Lung microvascular endothelial cell (primary cell): ENCODE results near the gene MED26. TPM values are rescaled to one million over a fixed set of nuclear protein-coding genes. Genes with fewer than 3 reads are reported as not detected.

Experiments
- DNase-seq, 2 donors: peaks; one replicate each; pipeline versions ENCODE4 v3.0.0 to v3.0.0-alpha.2; 2010; ENCODE audit warnings: low read depth in 2 of 2
- total RNA-seq: library from RNA; depleted of rRNA; stranded (reverse); fragments of >200 nt; gene quantifications from 2 replicates; pipeline ENCODE4 v1.2.1, GENCODE V29; 2014

MED26 gene
- total RNA-seq, 1 donor from 2014 or later: 3.8 TPM

DNA sequence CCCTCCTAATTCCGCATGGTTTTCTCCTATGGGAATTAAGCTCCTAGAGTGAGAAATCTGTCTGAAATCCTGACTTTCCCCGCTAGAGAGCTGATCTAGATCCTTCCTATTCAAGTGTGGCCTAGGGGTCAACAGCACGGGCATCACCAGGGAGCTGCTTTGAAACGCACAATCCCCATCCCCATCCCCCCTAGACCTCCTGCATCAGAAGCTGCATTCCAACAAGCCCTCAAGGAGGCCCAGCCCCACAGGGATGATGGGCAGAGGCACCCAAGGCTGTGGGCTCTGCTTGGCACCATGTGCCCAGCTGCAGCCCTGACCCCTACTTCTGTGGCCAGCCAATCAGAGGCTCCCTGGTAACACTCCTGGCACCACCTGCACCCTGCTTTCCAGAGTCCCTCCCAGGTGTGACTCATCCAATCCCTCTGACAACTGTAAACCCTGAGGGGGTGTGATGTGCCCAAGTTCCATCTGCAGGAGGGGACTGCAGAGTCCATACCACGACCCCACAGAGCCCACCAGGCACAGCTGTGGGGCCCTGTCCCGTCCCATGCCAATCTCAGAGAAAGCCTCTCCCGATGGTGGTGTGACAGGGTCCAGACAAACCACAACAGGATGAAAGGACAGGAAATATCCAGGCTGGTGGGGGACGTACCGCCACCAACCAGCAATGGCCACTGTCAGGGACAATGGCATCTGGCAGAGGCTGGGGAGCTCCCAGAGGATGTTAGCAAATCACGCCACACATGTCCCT lies 36.0 kb downstream of the MED26 start:
- peak in 1 of 2 donors; percentile 44 for DNase-seq

DNA sequence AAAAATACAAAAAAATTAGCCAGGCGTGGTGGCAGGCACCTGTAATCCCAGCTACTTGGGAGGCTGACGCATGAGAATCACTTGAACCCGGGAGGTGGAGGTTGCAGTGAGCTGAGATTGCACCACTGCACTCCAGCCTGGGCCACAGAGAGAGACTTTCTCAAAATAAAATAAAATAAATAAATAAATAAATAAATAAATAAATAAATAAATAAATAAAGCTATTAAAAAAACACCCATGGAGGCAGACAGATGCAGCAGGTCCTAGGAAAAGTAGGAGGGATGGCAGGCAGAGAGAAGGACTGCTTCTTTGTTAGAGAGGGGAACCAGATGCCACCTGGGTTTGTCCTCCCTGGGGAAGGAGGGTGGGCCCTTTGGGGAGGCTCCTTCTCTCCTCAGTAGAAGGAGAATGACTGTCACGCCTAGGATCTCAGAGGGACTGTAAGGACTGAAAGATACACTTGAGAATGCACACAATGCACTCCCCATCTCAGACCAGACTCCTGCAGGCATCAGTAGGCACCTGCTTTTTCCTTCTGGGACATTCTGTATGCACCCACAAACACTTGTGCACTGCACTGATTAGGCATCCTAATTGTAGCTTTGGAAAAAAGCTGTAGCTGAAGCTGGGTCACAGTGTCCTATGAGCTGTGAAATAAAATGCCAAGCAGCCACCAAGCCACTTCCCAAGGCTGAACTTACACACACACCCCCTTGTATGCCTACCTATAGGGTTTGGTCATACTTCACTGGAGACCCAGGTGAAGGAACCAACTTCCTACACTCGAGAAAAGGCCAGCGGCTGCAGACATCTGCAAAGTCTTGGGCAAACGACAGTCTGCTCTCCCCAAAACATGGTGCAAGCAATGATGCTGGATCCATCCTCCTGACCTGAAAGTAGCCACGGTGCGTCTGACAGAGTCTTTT lies 36.9 kb downstream of the MED26 start:
- no peak for DNase-seq

GRCh38 chr19:16589917-16590316 lies 38.1 kb downstream of the MED26 start:
- DNase-seq: no peak

GRCh38 chr19:16588824-16589577 lies 39.0 kb downstream of the MED26 start:
- no peak for DNase-seq

DNA sequence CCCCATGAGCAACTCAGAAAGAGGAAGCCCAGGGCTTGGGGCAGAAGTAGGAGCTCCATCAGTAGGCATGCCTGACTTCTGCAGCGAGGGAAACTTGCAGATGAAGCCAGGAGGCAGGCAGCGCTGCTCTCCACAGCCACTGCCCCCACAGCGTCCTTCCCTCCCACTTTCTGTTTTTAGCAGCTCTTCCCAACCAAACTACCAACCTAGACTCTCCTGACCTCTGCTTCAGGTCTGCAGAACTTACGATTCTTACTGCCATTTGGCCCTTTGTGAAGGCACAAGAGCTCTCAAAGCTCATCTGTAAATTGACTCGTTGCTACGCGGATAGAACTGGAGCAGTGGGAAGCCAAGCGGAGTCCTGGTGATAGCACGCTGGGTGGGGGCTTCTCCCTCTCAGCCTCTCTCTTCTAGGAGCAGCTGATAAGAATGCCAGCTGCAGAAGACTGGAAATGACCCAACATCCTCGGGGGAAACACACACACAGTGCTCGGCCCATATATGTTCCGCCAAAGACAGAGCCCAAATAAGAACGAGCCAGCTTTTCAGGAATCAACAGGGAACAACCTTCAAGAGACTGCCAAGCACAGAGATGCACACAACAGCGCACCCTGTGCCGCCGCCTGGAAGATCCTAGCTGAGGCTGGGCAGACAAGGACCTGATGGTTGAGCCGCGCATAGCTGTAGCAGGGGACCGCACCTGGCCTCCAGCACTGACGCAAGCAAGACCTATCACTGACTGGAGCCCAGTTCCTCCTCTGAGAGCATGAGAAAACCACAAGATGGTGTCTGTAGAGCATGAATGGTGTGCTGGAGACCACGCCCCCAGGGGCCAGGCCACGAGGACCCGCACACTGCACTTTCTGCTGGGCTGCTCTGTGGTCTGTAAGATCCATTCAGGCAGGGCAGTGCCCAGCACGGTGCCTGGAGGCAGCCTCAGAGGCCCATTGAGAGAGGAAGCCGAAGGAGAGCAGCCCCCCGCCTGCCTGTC lies 39.9 kb downstream of the MED26 start:
- peak in 1 of 2 donors; percentile 48 for DNase-seq

DNA sequence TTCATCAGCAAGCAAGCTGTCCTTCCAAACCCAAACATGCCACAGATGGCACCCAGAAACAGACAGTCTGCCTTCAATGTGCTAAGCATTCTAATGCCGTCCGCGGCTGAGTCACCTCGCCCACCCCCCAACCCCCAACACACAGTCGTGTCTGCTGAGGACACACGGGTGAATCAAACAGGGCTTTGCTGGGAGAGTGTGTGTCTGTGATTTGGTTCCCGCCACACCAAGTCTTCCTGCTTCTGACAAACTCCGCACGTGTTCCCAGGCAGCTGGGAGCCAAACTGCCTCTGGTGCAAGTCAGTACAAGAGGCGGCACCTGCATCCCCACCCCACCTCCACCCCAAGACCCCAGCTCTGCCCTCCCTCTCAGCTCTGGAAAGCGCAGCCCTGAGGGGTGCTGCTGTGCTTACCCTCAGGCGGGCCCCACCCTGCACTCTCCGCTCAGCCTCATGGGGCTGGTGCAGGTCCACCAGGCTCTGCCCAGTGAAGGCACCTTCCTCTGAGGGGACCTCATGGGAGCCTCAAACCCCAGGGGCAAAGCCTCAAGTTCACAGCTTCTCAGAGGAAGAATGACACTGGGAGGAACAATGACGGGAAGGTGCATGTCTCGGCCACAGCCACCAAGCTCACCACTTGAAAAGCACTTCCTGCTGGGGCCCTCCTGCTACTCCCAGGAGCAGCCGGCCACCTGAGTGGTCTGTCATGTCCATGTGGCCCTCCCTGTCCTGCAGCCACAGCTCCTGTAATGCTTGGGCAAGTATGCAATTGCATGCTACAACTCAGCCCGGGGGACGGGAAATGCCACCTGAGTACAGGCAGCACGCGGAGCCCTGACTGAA lies 40.8 kb downstream of the MED26 start:
- peak in 1 of 2 donors; percentile 24 for DNase-seq

DNA sequence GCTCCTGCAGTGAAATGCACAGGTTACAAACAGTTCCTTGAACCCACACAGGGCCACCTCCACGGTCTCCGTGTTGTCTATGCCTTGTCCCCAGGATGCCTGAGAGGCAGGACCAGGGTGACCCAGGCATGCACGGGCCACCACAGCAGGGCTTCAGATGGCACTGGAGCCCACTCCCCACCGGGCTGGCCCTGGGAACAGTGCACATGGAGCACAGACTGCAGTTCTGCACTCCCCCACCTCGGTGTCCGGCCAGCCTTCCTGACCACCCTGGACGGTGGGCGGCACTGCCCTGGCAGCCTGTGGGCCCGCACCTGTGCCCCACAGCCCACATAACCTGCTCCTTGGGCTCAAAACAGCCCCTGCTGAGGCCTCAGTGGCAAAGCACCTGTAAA lies 41.5 kb downstream of the MED26 start:
- DNase-seq: no peak

DNA sequence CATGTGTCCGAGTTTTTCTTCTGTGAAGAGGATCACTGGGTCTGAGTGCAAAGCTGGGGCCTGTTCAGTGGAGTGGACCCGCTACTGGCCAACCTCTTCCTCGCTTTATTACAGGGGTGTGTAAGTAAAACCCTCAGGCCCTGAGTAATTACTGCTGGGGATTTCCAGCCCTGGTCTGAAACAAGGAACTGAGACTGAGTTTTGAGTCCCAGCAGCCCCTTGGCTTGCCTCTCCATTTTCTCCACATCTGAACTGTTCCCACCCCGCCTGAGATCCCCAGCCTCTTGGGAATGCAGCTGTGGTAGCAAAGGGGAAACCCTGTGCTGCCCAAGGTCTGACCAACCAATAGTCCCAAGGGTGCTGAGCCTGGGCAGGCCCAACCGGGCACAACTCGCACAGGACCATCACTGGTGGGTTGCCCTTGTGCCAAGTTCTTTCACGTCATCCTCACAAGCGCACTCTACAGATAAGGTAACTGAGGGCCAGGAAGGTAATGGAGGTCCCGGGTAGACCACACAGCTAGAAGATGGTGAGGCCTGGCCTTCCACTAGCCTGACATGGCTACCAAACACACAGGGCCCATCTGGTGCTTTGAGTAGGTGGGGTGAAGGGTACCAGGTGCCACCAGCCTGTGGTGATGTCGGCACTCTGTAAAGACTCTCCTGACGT lies 42.1 kb downstream of the MED26 start:
- DNase-seq: no peak

- no peak for DNase-seq
Measured at GRCh38 chr19:16585094-16585801, 42.8 kb downstream of the MED26 start.

DNA sequence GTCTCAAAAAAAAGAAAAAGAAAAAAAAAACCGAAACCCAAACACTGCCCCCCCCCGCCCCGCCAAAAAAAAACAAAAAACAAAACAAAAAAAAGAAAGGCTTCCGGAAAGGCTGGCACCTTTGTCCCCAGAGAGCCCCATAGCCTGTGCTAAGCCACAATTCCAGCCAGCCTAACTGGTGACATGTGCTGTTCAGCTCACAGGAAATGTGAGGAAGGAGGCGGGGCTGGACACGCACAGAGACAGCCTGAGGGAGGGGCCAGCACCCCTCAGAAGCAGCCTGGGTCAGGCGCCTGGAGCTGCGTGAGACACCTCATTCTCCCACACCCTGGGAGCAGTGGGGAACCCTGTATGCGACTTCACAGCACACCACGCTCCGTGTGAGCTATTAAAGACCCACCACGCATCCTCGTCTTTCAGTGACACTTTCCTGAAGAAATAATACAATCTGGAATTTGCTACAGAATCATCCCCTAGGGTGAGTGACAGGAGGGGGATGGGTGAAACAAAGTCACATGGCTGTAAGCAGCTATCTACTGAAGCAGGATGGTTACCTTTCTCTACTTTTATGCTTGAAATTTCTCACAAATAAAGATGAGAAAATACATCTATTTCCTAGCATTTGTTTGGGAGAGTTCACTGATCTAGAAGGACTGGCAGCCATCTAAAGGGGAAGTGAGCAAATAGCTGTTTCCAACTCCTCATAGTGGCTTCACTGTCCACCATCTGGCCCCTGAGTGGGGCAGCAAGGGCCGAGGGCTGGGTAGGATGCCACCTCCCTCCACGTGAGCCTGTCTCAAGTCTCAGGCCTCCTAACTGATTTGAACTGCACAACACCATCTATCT lies 43.5 kb downstream of the MED26 start:
- peak; percentile 83 to 86 for DNase-seq

GRCh38 chr19:16582486-16583261 lies 45.3 kb downstream of the MED26 start:
- no peak for DNase-seq

- no peak for DNase-seq
Measured at GRCh38 chr19:16581971-16582343, 46.0 kb downstream of the MED26 start.

- no peak for DNase-seq
Measured at GRCh38 chr19:16581145-16581970, 46.6 kb downstream of the MED26 start.

DNA sequence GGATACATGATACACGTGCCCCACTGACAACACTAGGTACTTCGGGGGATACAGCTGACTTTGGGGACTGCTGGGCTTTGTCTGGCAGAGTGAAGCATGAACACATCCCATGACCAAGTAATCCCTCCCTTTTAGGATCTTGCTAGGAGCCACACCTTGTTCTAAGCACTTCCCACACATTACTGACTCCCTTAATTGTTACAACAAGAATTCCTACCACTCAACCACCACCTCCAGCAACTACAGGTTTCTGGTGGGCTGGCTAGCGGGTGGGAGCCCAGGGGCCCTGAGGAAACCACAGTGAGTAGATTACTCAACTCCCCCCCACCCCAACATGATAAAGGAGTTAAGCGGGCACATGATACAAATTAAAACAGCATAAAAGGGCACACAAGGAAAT lies 48.6 kb downstream of the MED26 start:
- DNase-seq: no peak

- no peak for DNase-seq
Measured at GRCh38 chr19:16577531-16577985, 50.4 kb downstream of the MED26 start.
